ENCODE measurements around the gene TNS3. TPM values are rescaled to one million over a fixed set of nuclear protein-coding genes. Genes with fewer than 3 reads are reported as not detected.

TNS3 gene
- total RNA-seq, 1 experiment from 2014 or later, result 533 TPM

DNA sequence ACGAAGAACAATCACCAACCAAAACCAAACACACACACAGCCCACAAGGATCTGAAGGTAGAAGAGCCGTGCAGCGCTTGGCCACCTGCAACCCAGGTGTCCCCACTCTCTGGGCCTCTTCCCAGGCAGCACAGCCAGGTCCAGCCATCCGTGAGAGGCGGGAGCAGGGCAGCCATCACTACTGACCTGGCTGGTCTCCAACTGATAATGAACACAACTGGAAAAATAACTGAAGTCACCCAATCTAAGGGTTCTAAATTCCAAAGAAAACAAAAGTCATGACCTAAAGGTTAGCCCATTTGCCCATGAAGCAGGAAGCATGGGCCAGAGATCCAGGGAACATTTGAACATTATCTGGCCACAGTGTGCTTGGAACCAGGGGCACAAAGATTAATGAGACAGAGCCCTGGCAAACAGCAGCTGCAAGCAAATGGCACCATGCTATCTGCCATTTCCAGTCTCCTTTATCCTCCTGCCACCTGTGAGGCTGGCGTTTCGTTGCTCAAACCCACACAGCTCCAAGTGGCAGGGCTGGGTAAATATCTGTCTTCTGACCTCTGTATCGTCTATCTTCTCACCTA is 207.9 kb downstream of the TNS3 start:
- no peaks in the 10 kb centered on the region for H3K9me3 ChIP-seq (ENCODE audit: control insufficient read depth, insufficient read depth, low read depth, low read length)
- peaks cover 22% of the 10 kb centered on the region for H3K36me3 ChIP-seq (ENCODE audit: control insufficient read depth, insufficient read depth, low read length)
- DNase-seq (ENCODE audit: low read depth, low spot score) (no peak), ATAC-seq (no peak)
- peak overlapping the region; percentile 26; the same call in 1 of the 2 replicates for H3K27ac ChIP-seq (ENCODE audit: low read length)
- in situ Hi-C loops (cut with HindIII; ENCODE audit: low pct_unique_long_range_greater_than_20kb, low sequenced_read_pairs) (no loop called here), intact Hi-C loops (cut with micrococcal nuclease; ENCODE audit: unreplicated experiment) (no loop called here)
- ChIA-PET POLR2A (no interaction called here), CTCF (no interaction called here)
- no peaks in the 10 kb centered on the region for H3K27me3 ChIP-seq (ENCODE audit: control insufficient read depth, insufficient read depth, low read length)
- H3K4me1 ChIP-seq (ENCODE audit: control insufficient read depth, insufficient read depth, low read length), result peaks cover 88% of the 10 kb centered on the region
- TF ChIP-seq, protein P1, sequence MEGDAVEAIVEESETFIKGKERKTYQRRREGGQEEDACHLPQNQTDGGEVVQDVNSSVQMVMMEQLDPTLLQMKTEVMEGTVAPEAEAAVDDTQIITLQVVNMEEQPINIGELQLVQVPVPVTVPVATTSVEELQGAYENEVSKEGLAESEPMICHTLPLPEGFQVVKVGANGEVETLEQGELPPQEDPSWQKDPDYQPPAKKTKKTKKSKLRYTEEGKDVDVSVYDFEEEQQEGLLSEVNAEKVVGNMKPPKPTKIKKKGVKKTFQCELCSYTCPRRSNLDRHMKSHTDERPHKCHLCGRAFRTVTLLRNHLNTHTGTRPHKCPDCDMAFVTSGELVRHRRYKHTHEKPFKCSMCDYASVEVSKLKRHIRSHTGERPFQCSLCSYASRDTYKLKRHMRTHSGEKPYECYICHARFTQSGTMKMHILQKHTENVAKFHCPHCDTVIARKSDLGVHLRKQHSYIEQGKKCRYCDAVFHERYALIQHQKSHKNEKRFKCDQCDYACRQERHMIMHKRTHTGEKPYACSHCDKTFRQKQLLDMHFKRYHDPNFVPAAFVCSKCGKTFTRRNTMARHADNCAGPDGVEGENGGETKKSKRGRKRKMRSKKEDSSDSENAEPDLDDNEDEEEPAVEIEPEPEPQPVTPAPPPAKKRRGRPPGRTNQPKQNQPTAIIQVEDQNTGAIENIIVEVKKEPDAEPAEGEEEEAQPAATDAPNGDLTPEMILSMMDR (IDR thresholded peaks at IDR 0.05), result no peak
- TF ChIP-seq TCF7L2 (IDR thresholded peaks at IDR 0.05; ENCODE audit: low read depth, low read length), result no peak
- no peak for TF ChIP-seq SIN3A (IDR thresholded peaks at IDR 0.05; ENCODE audit: borderline replicate concordance, insufficient read depth, low read depth, low read length)
- TF ChIP-seq, protein P2, sequence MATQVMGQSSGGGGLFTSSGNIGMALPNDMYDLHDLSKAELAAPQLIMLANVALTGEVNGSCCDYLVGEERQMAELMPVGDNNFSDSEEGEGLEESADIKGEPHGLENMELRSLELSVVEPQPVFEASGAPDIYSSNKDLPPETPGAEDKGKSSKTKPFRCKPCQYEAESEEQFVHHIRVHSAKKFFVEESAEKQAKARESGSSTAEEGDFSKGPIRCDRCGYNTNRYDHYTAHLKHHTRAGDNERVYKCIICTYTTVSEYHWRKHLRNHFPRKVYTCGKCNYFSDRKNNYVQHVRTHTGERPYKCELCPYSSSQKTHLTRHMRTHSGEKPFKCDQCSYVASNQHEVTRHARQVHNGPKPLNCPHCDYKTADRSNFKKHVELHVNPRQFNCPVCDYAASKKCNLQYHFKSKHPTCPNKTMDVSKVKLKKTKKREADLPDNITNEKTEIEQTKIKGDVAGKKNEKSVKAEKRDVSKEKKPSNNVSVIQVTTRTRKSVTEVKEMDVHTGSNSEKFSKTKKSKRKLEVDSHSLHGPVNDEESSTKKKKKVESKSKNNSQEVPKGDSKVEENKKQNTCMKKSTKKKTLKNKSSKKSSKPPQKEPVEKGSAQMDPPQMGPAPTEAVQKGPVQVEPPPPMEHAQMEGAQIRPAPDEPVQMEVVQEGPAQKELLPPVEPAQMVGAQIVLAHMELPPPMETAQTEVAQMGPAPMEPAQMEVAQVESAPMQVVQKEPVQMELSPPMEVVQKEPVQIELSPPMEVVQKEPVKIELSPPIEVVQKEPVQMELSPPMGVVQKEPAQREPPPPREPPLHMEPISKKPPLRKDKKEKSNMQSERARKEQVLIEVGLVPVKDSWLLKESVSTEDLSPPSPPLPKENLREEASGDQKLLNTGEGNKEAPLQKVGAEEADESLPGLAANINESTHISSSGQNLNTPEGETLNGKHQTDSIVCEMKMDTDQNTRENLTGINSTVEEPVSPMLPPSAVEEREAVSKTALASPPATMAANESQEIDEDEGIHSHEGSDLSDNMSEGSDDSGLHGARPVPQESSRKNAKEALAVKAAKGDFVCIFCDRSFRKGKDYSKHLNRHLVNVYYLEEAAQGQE (IDR thresholded peaks at IDR 0.05; ENCODE audit: insufficient read depth in 1 of 2, low read depth in 2 of 2, low read length in 1 of 2), result no peak
- TF ChIP-seq POLR2AphosphoS5 (IDR thresholded peaks at IDR 0.05; ENCODE audit: low read depth, low read length), result no peak
- BruUV-seq (replicated peaks), result no TSS peak
- no peak overlapping the region for H3K4me3 ChIP-seq (ENCODE audit: low read depth in 2 of 2, low read length in 2 of 2)

DNA sequence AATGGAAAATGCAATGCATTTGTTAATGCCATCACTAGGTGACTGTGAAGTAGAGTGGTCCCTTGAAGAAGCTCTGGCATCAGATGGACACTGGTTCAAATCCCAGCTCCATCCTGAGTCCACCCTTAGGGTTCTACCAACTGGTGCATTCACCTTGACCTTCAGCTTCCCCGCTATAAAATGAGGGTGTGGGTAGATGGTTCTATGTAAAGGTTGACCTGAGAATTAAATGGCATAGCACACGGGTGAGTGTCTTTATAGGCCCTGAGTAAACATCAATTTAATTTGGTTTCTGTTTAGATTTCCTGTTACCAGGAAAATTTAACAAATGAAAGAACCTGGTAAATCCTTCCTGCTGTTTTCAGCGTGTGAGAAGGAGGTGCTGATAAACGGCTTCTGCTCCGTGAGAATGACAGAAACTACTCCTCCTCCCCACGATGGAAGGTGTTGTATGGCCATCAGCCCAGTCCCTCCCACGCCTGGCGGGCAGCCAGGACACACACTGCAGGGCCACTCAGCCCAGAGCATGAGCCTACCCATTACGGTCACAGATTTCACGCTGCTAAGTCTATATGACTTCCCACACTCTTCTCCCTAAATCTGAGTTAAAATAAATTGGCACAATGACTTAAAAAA is 210.1 kb downstream of the TNS3 start:
- TF ChIP-seq, protein P1 (IDR thresholded peaks at IDR 0.05), result no peak
- TF ChIP-seq TCF7L2 (IDR thresholded peaks at IDR 0.05; ENCODE audit: low read depth, low read length) (no peak), POLR2AphosphoS5 (IDR thresholded peaks at IDR 0.05; ENCODE audit: low read depth, low read length) (no peak), SIN3A (IDR thresholded peaks at IDR 0.05; ENCODE audit: borderline replicate concordance, insufficient read depth, low read depth, low read length) (no peak)
- TF ChIP-seq, protein P2 (IDR thresholded peaks at IDR 0.05; ENCODE audit: insufficient read depth in 1 of 2, low read depth in 2 of 2, low read length in 1 of 2), result no peak
- no peak for DNase-seq (ENCODE audit: low read depth, low spot score)

More for the DNA sequence above, 210.1 kb downstream of the TNS3 start:
- BruUV-seq (replicated peaks), result no TSS peak
- H3K27me3 ChIP-seq (ENCODE audit: control insufficient read depth, insufficient read depth, low read length), result no peaks in the 10 kb centered on the region
- peak; percentile 77 for ATAC-seq
- peaks cover 35% of the 10 kb centered on the region for H3K36me3 ChIP-seq (ENCODE audit: control insufficient read depth, insufficient read depth, low read length)
- ChIA-PET CTCF (no interaction called here), POLR2A (no interaction called here)
- H3K4me3 ChIP-seq (ENCODE audit: low read depth in 2 of 2, low read length in 2 of 2), result no peak overlapping the region
- peaks cover 67% of the 10 kb centered on the region for H3K4me1 ChIP-seq (ENCODE audit: control insufficient read depth, insufficient read depth, low read length)
- in situ Hi-C loops (cut with HindIII; ENCODE audit: low pct_unique_long_range_greater_than_20kb, low sequenced_read_pairs) (no loop called here), intact Hi-C loops (cut with micrococcal nuclease; ENCODE audit: unreplicated experiment) (no loop called here)
- H3K9me3 ChIP-seq (ENCODE audit: control insufficient read depth, insufficient read depth, low read depth, low read length), result no peaks in the 10 kb centered on the region
- peak overlapping the region; percentile 44 for H3K27ac ChIP-seq (ENCODE audit: low read length)
